Measurements from ENCODE around the gene ARHGEF9. TPM values are rescaled to one million over a fixed set of nuclear protein-coding genes. Genes with fewer than 3 reads are reported as not detected.

The ARHGEF9 gene
- total and polyA plus RNA-seq, 10 of the 15 experiments (the other 5 are each of a cell fraction or from before 2014, with no cell fraction given), result 3.2 to 25.2 (median 14.3) TPM

- no peak for TF ChIP-seq KDM1A (IDR thresholded peaks at IDR 0.05; ENCODE audit: borderline replicate concordance)
- TF ChIP-seq DPF2 (IDR thresholded peaks at IDR 0.05), result no peak; the same call in 1 of the 2 replicates
- no peak for TF ChIP-seq ZBED1 (IDR thresholded peaks at IDR 0.05; ENCODE audit: borderline replicate concordance)
- TF ChIP-seq NKRF (conservative IDR thresholded peaks at IDR 0.05), result no peak
- no peak for TF ChIP-seq GABPA (IDR thresholded peaks at IDR 0.05; ENCODE audit: low read depth)
- no peak for TF ChIP-seq ZBTB40 (IDR thresholded peaks at IDR 0.05; ENCODE audit: borderline replicate concordance)
- TF ChIP-seq SRF (IDR thresholded peaks at IDR 0.05; ENCODE audit: low read depth in 2 of 2, low read length in 2 of 2), result no peak
- no peak for TF ChIP-seq IRF5 (IDR thresholded peaks at IDR 0.05; ENCODE audit: borderline replicate concordance)
- no peak for TF ChIP-seq FOXK2 (IDR thresholded peaks at IDR 0.05)
- no peak for TF ChIP-seq NR2C1 (IDR thresholded peaks at IDR 0.05)
- TF ChIP-seq PKNOX1 (IDR thresholded peaks at IDR 0.05), result peak; percentile 98
- peak; percentile 93 for TF ChIP-seq PBX3 (IDR thresholded peaks at IDR 0.05; ENCODE audit: insufficient replicate concordance, low read depth, low read length)
- no peak for TF ChIP-seq ZNF207 (IDR thresholded peaks at IDR 0.05; ENCODE audit: borderline replicate concordance)
- no peak for TF ChIP-seq SMC3 (IDR thresholded peaks at IDR 0.05; ENCODE audit: borderline replicate concordance, low read length)
- no peak for TF ChIP-seq NFXL1 (IDR thresholded peaks at IDR 0.05; ENCODE audit: borderline replicate concordance)
- no peak for TF ChIP-seq TBL1XR1 (IDR thresholded peaks at IDR 0.05; ENCODE audit: low read depth, low read length)
- TF ChIP-seq RAD51 (IDR thresholded peaks at IDR 0.05), result peak; percentile 50; the same call in 1 of the 2 replicates
- TF ChIP-seq WRNIP1 (IDR thresholded peaks at IDR 0.05; ENCODE audit: borderline replicate concordance, low read depth, low read length), result no peak
- TF ChIP-seq SIN3A (IDR thresholded peaks at IDR 0.05; ENCODE audit: low read depth, low read length), result no peak
- TF ChIP-seq RBBP5 (conservative IDR thresholded peaks at IDR 0.05), result no peak
- TF ChIP-seq SIX5 (IDR thresholded peaks at IDR 0.05; ENCODE audit: low read depth, low read length, severe bottlenecking), result no peak
Measured at GRCh38 chrX:63754860-63755579, 30.0 kb downstream of the ARHGEF9 start (continued).
